VCaP (cell line): ENCODE data around the gene SLCO3A1.

Experiments used
- H3K27ac ChIP-seq: fragments of 450-650 bp; 2 replicates; pipeline ENCODE4 v1.5.1; 2017
- TF ChIP-seq, protein P1 (sequence below): fragments of 450-650 bp; conservative IDR thresholded peaks from 2 replicates; pipeline ENCODE4 v1.5.1; 2017; ENCODE audit warnings: mild to moderate bottlenecking, moderate library complexity

Gene SLCO3A1

DNA sequence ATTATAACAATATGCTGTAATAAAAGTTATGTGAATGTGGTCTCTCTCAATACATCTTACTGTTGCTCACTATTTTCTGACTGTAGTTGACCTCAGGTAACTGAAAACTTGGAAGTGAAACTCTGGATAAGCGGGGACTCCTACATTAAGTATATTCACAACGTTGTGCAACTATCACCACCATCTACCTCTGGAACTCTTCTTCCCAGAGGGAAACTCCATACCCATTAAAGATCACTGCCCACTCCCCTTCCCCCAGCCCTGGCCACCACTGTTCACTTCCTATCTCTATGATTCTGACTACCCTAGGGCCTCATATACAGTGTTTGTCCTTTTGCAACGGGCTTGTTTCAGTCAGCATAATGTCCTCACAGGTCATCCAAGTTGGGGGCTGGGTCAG, 20.7 kb downstream of the SLCO3A1 start:
- TF ChIP-seq, protein P1, sequence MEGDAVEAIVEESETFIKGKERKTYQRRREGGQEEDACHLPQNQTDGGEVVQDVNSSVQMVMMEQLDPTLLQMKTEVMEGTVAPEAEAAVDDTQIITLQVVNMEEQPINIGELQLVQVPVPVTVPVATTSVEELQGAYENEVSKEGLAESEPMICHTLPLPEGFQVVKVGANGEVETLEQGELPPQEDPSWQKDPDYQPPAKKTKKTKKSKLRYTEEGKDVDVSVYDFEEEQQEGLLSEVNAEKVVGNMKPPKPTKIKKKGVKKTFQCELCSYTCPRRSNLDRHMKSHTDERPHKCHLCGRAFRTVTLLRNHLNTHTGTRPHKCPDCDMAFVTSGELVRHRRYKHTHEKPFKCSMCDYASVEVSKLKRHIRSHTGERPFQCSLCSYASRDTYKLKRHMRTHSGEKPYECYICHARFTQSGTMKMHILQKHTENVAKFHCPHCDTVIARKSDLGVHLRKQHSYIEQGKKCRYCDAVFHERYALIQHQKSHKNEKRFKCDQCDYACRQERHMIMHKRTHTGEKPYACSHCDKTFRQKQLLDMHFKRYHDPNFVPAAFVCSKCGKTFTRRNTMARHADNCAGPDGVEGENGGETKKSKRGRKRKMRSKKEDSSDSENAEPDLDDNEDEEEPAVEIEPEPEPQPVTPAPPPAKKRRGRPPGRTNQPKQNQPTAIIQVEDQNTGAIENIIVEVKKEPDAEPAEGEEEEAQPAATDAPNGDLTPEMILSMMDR: no peak
- no peak overlapping the region for H3K27ac ChIP-seq

DNA sequence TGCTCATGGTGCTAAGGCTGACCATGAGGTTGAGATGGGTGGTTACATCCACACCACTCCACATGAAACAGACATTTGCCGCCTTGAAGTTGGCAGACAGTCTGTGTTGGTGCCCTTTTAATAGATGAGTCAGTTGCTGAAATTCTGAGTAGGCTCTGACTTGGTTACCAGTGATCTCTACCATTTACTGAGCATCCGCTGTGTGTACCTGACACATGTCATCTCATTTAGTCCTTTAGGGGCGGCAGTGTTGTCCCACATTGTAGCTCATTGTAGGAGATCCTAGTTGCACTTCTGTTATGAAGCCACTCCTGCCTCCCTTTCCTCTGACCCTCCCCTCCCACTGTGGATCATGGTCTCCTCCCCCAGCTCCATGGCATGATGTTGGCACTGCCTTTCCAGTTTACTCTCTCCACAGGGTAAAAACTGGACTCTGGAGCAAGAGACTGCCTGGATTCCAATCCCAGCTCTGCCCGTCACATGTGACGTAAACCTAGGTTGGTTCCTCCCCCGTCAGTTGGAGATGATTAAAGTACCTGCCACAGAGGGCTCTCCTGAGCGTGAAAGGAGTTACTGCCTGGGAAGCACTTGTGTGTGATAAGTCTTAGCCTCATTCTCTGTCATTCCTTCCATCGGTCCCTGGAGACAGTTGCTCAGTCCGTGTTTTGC, 21.6 kb downstream of the SLCO3A1 start:
- H3K27ac ChIP-seq: no peak overlapping the region
- TF ChIP-seq, protein P1: no peak

DNA sequence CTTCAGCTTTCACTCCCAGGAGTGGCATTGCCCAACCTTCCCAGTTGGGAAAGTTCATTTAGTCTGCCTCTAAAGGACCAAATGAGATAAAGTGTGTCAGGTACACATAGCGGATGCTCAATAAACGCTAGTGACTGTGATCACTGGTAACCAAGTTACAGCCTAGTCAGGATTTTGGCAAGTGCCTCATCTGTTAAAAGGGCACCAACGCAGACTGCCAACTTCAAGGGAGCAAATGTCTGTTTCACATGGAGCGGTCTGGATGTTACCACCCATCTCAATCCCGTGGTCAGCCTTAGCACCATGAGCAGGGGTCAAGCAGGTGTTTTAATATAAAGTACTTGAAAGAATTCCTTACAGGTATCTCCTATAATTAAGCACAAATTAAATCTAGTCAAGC, 22.7 kb downstream of the SLCO3A1 start:
- TF ChIP-seq, protein P1: no peak
- no peak overlapping the region for H3K27ac ChIP-seq

DNA sequence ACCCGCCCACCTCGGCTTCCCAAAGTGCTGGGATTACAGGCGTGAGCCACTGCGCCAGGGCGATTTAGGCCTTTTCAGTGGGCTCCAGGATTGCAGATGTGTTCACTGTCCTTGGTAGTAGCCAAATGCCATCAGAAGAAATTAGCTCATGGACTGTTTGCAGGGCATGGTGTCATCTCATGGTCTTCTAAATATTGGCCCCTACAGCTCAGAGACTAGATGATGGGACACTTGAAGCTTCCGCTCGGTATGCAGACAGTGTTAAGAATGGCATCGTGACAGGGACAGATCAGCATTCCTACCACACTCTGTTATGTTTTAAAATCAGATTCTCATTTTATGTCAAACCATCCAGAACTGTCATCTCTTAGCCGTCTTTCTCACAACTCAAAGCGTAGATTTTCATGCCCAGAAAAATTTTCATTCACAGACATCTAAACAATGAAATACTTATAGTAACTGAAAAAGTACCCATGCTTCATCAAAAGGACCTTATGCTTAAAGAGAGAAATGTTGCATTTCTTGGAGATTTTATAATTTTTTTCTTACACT, 24.9 kb downstream of the SLCO3A1 start:
- no peak overlapping the region for H3K27ac ChIP-seq
- TF ChIP-seq, protein P1: no peak

DNA sequence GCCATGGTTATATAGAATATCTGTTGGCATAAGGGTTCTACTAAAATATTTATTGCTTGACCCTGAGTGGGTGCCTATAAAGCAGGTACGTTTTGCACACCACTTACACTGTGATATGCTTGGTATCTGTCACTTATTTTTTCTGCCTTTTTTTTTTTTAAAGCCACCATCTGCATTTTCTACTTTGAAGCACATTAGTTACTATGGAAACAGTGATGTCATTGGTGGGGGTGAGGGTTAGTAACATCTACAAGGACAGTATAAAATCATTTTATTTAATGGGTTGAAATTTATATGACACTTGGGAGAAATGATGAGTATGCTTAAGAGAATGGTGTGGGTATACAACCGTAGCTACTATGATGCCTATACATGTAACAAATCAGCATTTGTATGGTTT, 25.6 kb downstream of the SLCO3A1 start:
- no peak overlapping the region for H3K27ac ChIP-seq
- TF ChIP-seq, protein P1: no peak

DNA sequence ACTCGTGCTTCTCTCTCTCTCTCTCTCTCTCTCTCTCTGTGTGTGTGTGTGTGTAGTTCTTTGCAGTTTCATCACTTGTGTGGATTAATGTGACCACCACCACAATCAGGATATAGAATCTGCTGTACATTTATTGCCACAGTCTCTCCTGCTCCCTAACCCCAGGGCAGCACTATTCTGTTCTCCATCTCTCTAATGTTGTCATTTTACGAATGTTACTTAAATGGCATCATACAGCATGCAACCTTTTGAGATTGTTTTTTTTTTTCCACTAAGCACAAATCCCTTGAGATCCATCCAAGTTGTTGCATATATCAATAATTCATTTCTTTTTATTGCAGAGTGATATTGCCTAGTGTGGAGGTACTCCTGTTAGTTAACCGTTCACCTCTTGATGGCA, 26.9 kb downstream of the SLCO3A1 start:
- TF ChIP-seq, protein P1: no peak
- H3K27ac ChIP-seq: no peak overlapping the region

DNA sequence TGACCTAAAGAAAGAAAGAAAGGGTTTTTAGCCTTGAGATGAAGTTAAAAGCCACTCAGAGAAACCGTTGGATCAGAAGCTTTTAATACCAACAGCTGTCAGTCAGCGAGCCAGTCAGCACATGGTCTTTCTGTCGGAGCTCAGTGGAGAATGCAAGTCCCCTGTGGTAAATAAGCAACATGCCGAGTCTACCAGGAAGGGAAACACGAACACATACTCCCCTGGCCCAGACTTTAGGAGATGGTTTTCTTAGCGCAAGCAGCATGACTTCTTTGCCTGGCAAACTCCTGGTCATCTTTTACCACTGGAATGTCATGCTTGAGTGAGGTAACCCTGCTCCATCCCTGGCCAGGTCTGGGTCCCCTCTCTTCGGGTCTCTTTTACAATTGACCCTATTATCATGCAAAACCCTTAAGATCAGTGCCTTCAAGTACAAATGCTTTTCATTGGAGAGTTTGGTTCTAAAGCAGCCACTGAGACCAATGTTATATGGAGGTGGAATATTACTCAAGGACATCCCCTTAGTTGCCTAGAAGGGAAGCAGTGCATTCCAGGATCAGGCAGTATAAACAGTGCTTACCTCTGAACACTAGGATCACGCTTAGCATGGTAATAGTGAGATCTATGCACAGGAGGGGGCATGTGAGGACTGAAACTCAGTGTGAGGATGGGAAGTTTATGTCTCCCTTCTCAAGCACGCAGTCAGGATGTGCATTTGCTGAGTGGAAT, 28.2 kb downstream of the SLCO3A1 start:
- H3K27ac ChIP-seq: no peak overlapping the region
- TF ChIP-seq, protein P1: no peak
